Cardiac fibroblast (primary cell): ENCODE results near the gene PCGF2.

Source experiments
- DNase-seq, 2 donors: peaks; one replicate each; pipeline versions ENCODE4 v3.0.0 to v3.0.0-alpha.2; 2010; ENCODE audit warnings: low read depth in 2 of 2
- H3K4me3 ChIP-seq, 2 donors: replicated peaks in 1 of 2; 1 replicate in 1 of 2; 2 replicates in 1 of 2; pipeline ENCODE4 v1.5.1; 2011; ENCODE audit warnings: low read depth in 2 of 2, low read length in 2 of 2, mild to moderate bottlenecking in 2 of 2, moderate library complexity in 1 of 2
- TF ChIP-seq, protein P1 (sequence below): IDR thresholded peaks from one replicate; pipeline ENCODE4 v1.5.1; 2011; ENCODE audit warnings: low read depth, mild to moderate bottlenecking, low read length, inconsistent platforms

Gene PCGF2

GRCh38 chr17:38768417-38768816, 20.3 kb upstream of the PCGF2 start:
- no peak overlapping the region for H3K4me3 ChIP-seq
- TF ChIP-seq, protein P1, sequence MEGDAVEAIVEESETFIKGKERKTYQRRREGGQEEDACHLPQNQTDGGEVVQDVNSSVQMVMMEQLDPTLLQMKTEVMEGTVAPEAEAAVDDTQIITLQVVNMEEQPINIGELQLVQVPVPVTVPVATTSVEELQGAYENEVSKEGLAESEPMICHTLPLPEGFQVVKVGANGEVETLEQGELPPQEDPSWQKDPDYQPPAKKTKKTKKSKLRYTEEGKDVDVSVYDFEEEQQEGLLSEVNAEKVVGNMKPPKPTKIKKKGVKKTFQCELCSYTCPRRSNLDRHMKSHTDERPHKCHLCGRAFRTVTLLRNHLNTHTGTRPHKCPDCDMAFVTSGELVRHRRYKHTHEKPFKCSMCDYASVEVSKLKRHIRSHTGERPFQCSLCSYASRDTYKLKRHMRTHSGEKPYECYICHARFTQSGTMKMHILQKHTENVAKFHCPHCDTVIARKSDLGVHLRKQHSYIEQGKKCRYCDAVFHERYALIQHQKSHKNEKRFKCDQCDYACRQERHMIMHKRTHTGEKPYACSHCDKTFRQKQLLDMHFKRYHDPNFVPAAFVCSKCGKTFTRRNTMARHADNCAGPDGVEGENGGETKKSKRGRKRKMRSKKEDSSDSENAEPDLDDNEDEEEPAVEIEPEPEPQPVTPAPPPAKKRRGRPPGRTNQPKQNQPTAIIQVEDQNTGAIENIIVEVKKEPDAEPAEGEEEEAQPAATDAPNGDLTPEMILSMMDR = no peak
- no peak for DNase-seq

GRCh38 chr17:38766341-38766740, 18.2 kb upstream of the PCGF2 start:
- TF ChIP-seq, protein P1 = no peak
- DNase-seq = no peak
- H3K4me3 ChIP-seq = no peak overlapping the region

DNA sequence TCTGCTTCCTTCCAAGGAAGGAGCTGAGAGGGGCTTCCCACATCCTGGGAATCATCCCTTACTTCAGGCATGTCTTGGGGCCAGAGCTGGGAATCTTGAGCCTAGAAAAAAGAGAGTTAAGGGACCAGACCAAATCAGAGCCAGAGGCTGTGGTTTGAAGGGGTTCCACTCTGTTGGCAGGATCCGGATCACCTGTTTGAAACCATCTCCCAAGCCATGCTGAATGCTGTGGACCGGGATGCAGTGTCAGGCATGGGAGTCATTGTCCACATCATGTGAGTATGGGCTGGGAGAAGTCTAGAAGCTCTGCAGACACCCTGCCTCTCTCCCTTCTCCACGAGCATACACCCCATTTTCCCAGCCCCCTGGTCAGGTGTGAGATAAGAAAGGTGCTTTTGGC, 14.1 kb upstream of the PCGF2 start:
- DNase-seq = no peak
- TF ChIP-seq, protein P1 = no peak
- H3K4me3 ChIP-seq = no peak overlapping the region

DNA sequence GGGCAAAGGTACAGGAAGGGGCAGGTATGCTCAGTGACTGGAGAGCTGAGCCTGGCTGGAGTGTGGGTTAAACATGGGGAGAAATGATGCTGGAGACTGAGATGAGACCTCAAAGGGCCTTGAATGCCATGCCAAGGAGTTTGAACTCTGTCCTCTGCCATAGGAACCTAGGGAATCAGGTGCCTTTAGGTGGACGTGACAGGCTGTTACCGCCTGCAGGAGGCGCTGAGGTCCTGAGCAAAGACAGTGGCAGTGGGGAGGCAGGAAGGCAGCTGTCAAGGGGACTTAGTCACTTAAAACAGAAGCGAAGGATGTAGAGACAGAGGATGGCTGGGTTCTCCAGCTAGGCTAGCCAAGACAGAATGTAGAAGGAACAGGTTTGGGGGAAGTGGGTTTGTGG, 13.5 kb upstream of the PCGF2 start:
- H3K4me3 ChIP-seq = no peak overlapping the region
- TF ChIP-seq, protein P1 = peak; percentile 52
- peak; percentile 38 to 58 for DNase-seq

DNA sequence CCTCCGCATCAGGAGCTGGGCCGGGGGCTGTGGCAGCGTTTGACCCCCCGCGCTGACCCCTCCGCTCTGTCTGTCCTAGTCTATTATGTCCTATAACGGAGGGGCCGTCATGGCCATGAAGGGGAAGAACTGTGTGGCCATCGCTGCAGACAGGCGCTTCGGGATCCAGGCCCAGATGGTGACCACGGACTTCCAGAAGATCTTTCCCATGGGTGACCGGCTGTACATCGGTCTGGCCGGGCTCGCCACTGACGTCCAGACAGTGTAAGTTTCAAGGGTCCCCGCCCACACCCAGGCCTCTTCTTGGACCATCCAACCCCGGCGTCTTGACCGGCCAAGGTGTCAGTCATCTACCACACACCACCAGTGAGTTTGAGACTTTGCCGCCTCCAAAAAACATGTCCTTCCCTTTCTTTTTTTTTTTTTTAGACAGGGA, 5.0 kb upstream of the PCGF2 start:
- TF ChIP-seq, protein P1 = no peak
- DNase-seq = no peak

GRCh38 chr17:38752308-38753070, 4.4 kb upstream of the PCGF2 start, which contains the start of gene PSMB3:
Gene PSMB3 (plus strand): TSS chr17:38752741. CDS start chr17:38752827, 86 bp downstream.
- TF ChIP-seq, protein P1 = no peak
- peak within 1 kb of the TSS; percentile 93 to 99 for H3K4me3 ChIP-seq
- peak; percentile 100 for DNase-seq

More for the DNA sequence above, 5.0 kb upstream of the PCGF2 start:
- peak overlapping the region; percentile 93 to 99 for H3K4me3 ChIP-seq
